LoVo (cell line): ENCODE measurements around the gene REXO1.

Experiments
- DNase-seq: peaks from one replicate; pipeline ENCODE4 v3.0.0-alpha.2; 2016; ENCODE audit warnings: low spot score

REXO1 gene

GRCh38 chr19:1790054-1790792 is 58.1 kb downstream of the REXO1 start:
- DNase-seq: no peak

DNA sequence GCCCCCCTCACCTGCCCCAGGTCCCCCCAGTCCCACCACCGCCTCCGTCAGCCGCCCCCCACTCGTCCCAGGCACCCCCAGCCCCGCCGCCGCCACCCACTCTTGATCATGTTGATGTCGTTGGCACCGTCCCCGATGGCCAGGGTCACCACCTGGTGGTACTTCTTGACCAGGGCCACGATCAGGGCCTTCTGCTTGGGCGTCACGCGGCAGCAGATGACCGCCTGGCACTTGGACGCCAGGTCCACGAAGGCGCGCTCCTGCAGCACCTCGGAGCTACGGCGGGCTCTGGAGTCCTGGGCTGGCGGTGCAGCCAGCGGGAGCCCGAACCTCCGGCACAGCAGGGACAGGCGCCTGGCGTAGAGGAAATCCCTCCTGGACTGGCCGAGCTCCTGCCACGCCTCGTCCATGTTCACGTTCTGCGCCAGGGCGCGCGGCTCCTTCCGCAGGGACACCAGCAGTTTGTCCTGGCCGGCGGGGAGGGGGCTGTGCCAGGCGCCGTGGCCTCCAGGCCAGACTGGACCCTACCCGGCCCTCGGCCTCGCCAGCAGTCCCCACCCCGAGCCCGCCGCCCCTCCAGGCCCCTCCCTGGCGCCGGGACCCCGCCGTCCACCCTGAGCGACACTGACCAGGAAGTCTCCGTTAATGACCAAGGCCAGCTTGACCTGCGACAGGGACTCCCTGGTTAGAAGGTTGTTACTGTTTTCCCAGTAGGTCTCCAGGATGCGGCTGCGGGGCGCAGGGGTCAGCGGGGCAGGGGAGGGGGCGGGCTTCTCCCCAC is 58.8 kb downstream of the REXO1 start:
- no peak for DNase-seq

DNA sequence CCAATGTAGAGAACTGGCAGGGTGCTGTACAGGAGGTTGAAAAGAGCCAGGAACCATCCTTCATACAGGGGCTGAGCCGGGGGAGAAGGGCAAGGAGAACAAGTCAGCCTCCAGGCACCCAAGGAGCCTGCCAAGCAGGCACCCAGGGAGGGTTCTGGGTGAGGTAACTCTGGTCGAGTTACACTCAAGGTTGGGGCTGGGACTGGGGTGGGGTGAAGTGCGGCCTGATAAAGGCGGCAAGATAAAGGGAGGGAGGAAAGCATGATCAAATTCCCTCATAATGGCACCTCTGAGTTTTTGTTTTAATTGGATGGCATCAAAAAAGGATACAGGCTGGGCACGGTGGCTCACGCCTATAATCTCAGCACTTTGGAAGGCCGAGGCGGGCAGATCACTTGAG is 61.2 kb downstream of the REXO1 start:
- DNase-seq: no peak

GRCh38 chr19:1786668-1787067 is 61.6 kb downstream of the REXO1 start:
- no peak for DNase-seq

- DNase-seq: no peak
These were observed 63.0 kb downstream of the REXO1 start for GRCh38 chr19:1785310-1785709.

DNA sequence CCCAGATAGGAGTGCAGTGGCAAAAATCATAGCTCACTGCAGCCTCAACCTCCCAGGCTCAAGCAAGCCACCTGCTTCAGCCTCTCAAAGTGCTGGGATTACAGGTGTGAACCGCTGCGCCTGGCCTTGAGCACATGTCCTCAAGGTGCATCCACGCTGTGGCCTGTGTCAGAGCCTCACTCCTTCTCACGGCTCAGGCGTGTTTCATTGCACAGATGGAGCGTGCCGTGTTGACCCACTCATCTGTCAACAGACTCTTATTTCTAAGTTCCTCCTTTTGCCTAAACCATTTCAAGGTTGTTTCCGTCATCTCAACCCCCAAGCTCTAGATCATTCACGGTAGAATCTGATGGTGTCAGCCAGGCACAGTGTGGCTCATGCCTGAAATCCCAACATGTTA is 64.4 kb downstream of the REXO1 start:
- DNase-seq: no peak

GRCh38 chr19:1783354-1783753 is 64.9 kb downstream of the REXO1 start:
- no peak for DNase-seq

DNA sequence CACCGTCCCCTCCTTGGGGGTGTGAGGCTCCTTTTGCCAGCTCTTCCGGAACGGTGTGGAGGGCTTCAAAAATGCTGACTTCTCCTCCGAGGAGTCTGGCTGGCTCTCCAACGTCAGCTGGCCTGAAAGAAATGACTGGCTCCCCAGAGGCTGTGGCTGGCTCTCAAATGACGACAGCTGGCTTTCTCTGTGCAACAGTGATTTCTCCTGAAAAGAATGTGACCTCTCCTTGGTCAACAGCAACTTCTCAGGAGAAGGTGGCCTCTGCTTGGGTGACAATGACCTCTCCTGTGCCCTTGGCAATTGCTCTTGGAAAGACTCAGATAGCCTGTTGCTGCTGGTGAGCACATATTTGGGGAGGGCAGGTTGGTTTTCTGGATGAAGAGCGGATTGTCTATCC is 65.8 kb downstream of the REXO1 start:
- no peak for DNase-seq

DNA sequence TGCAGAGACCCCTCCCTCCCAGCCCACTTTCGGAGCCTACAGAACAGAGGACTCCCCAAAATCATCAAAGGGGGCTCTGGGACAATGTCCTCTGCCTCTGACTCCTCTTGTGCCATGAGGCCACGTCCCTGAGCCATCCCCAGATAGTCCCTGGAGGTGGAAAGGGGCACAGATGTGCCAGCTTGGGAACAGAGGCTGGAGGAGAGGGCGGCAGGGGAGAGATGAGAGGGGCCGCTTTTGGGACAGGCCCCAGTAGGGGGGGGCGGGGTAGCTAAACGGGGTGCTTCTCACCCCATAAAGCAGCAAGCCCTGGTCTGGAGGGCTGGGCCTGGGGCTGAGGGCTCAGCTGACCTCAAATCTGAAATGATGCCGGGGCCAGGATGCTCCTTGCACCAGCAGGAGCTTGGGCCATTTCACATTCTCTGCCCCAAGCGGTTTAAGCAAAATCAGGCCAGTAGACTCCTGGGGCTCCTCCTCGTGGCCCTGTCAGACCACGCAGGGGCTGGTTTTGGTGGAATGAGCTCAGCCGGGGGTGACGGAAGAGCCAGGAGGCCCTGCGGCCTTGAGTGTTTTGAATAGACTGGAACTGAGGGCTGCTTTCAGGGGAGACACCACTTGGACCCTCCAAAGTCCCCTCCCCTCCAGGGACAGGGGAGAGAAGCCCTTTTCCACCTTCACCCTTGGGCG is 67.9 kb downstream of the REXO1 start:
- DNase-seq: no peak

DNA sequence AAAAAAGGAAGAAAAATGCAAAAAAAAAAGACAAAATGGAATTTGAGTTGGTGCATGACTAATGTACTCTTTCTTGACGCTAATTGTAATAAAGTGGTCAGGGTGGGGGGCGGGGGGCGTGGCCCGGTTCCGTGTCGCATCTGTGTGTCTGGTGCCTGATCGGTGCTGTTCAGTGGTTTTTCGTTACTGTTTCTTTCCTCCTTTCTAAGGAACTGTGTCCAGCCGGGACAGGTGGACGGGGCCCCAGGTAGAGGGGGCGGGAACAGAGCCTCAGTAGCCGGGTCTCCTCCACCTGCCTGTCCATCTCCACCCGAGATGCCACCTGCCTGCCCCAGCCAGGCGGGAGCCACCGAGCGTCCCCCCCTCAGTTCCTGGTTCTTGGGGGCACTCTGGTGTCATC is 68.7 kb downstream of the REXO1 start:
- no peak for DNase-seq

DNA sequence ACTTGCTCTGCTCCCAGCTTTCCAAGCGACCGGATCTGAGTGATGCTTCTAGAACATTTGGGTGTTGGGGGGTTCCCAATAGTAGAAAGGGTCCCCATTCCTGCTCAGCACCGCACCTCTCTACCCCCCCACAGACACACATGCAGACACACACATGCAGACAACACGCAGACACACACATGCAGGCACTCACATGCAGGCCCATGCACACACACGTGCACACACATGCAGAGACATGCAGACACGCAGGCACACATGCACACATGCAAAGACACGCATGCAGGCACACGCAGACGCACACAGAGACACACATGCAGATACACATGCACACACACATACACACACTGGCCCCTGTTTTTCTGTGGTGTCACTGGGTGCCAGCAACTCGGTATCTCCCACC is 71.1 kb downstream of the REXO1 start:
- DNase-seq: no peak

DNA sequence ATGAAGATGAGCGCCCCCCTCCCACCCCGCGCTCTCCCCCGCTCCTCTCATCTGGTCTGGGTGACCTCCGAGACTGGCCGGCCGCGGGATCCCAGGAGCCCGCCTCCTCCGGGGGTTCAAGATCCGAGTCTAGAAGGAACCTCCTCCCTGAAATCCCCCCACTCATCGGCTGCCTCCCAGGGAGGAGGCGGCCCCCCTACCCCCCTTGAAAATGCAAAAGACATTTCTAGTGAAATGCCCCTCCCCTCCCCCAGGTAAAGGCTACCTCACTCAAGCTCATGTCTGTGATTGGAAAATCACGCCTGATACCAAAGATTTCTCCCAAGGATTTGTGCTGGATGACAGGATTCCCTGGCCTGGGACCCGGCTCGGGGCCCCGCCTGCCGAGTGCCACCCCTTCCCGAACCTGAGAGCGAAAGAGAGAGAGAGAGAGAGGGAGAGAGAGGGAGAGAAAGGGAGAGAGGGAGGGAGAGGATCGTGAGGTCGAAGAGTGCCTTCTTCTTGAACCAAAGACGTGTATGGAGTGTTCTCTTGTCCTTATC is 71.6 kb downstream of the REXO1 start:
- DNase-seq: no peak

- DNase-seq: no peak
These were observed 72.2 kb downstream of the REXO1 start for GRCh38 chr19:1775951-1776605.

GRCh38 chr19:1774989-1775772 is 73.1 kb downstream of the REXO1 start:
- no peak for DNase-seq

- peak; percentile 75 for DNase-seq
These were observed 75.1 kb downstream of the REXO1 start for GRCh38 chr19:1773184-1773583.

- no peak for DNase-seq
These were observed 77.3 kb downstream of the REXO1 start for GRCh38 chr19:1770866-1771576.

DNA sequence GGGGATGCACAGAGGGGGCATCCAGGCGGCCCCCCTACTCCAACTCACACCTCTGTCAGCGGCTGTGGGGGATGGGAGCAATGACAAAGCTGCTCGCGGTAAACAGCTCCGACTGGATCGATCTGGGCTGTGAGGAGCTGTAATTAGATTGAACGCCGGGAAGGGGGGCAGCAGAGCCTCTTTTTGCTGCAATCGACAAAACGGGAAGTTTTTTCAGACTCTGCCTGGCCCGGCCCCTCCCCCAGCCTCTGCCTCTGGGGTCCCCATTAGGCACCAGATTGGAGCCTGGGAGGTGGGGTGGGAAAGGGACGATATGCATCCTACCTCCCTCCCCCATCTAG is 78.7 kb downstream of the REXO1 start:
- no peak for DNase-seq

DNA sequence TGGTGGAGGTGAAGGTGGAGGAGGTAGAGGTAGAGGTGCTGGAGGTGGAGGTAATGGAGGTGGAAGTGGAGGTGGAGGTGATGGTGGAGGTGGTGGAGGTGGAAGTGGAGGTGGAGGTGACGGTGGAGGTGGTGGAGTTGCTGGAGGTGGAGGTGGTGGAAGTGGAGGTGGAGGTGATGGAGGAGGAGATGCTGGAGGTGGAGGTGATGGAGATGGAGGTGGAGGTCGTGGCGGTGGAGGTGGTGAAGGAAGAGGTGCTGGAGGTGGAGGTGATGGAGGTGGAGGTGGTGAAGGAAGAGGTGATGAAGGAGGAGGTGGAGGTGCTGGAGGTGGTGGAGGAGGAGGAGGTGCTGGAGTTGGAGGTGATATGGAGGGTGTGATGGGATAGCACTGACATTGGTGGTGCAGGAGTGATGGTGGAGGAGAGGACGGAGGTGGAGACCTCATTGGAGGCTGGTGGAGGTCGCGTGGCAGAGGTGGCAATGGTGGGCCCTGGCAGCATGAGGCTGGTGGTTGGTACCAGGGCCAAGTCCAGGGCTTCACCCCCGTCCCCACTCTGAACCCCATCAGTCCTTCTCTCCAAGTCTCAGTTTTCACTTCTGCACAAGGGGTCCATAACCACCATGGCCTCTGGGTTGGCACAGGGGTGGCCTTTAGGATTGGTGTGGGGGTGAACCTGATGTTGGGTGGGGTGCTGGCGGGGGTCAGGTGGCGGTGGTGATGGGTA is 79.2 kb downstream of the REXO1 start:
- DNase-seq: no peak

DNA sequence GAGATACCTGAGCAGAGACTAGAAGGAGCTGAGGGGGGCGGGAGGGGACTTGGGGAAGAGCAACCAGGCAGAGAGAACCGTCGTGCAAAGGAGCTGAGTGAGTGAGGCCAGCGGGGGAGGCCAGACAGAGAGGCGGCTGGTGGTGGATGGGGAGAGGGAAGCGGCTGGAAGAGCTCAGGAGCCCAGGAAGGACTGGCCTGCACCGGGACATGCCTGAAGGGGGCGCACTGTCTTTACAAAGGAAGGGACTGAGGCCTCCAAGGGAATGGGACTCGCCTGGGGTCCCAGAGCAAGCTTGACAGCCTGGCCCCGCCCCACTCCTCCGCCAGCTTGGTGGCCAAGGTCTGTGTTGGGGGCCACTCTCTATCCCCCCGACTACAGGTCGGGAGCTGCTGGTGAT is 80.0 kb downstream of the REXO1 start:
- no peak for DNase-seq

- DNase-seq: peak; percentile 31
These were observed 80.8 kb downstream of the REXO1 start for GRCh38 chr19:1767464-1767933.
